Glomerular visceral epithelial cell (primary cell): ENCODE results near the gene FAAP100.

Source experiments
- DNase-seq: peaks from one replicate; pipeline ENCODE4 v3.0.0-alpha.2; 2016; ENCODE audit errors: extremely low spot score

The FAAP100 gene

GRCh38 chr17:81576621-81577277, 24.6 kb upstream of the FAAP100 start:
- peak; percentile 75 for DNase-seq

- no peak for DNase-seq
Observed at GRCh38 chr17:81575836-81576235, 23.7 kb upstream of the FAAP100 start.

GRCh38 chr17:81574643-81574956, 22.4 kb upstream of the FAAP100 start:
- no peak for DNase-seq

GRCh38 chr17:81573794-81574642, 21.9 kb upstream of the FAAP100 start:
- no peak for DNase-seq

- DNase-seq, result no peak
Observed at GRCh38 chr17:81572563-81573168, 20.5 kb upstream of the FAAP100 start.

GRCh38 chr17:81570964-81571363, 18.8 kb upstream of the FAAP100 start:
- no peak for DNase-seq

GRCh38 chr17:81569986-81570514, 17.9 kb upstream of the FAAP100 start:
- no peak for DNase-seq

GRCh38 chr17:81568416-81568815, 16.3 kb upstream of the FAAP100 start:
- DNase-seq, result no peak

- no peak for DNase-seq
Observed at GRCh38 chr17:81567191-81567590, 15.0 kb upstream of the FAAP100 start.

GRCh38 chr17:81566461-81567126, 14.4 kb upstream of the FAAP100 start:
- peak; percentile 94 for DNase-seq

- DNase-seq, result no peak
Observed at GRCh38 chr17:81565231-81565630, 13.1 kb upstream of the FAAP100 start.

- DNase-seq, result no peak
Observed at GRCh38 chr17:81564778-81565177, 12.6 kb upstream of the FAAP100 start.

- DNase-seq, result no peak
Observed at GRCh38 chr17:81563861-81564586, 11.9 kb upstream of the FAAP100 start.

GRCh38 chr17:81561494-81561885, 9.3 kb upstream of the FAAP100 start:
- DNase-seq, result no peak

GRCh38 chr17:81558941-81559806, 7.0 kb upstream of the FAAP100 start:
- DNase-seq, result no peak

GRCh38 chr17:81558115-81558468, 5.9 kb upstream of the FAAP100 start:
- no peak for DNase-seq

GRCh38 chr17:81557276-81558114, 5.3 kb upstream of the FAAP100 start:
- DNase-seq, result no peak

GRCh38 chr17:81556863-81557262, 4.7 kb upstream of the FAAP100 start:
- DNase-seq, result no peak

- DNase-seq, result peak; percentile 56
Observed at GRCh38 chr17:81556175-81556691, 4.1 kb upstream of the FAAP100 start.
